Right lobe of liver (tissue), 6 donors: ENCODE results near the gene LMO7. TPM values are rescaled to one million over a fixed set of nuclear protein-coding genes. Genes with fewer than 3 reads are reported as not detected.
"Not testable (repeated sequence)": the region's sequence is repeated elsewhere in the genome, so short reads cannot be mapped to it uniquely, and the experiment has no call there.

Experiments
- ATAC-seq, 4 donors: fragments of 200-7000 bp; cut with Tn5 transposase; one replicate each; pipeline ENCODE4 v1.9.1; 2020; ENCODE audit warnings: mild to moderate bottlenecking in 4 of 4, moderate library complexity in 4 of 4
- DNase-seq, 3 donors: peaks; one replicate each; pipeline ENCODE4 v3.0.0-alpha.2; 2020
- H3K27ac ChIP-seq, 3 donors: fragments of 200-600 bp; one replicate each; pipeline ENCODE4 v1.8.0; 2022
- H3K27me3 ChIP-seq, 2 donors: fragments of 200-600 bp; one replicate each; pipeline ENCODE4 v1.8.0; 2022
- H3K36me3 ChIP-seq, 4 donors: fragments of 200-600 bp; sonication (generic) in 1 of 4; one replicate each; pipeline versions ENCODE4 v1.5.1 to v1.8.0; 2017 to 2022; ENCODE audit warnings: control low read depth in 1 of 4
- H3K4me1 ChIP-seq, 4 donors: fragments of 200-600 bp; sonication (generic) in 1 of 4; one replicate each; pipeline versions ENCODE4 v1.5.1 to v1.8.0; 2017 to 2022; ENCODE audit warnings: control low read depth in 1 of 4
- H3K4me3 ChIP-seq, 3 donors: fragments of 200-600 bp; one replicate each; pipeline ENCODE4 v1.8.0; 2022
- H3K9me3 ChIP-seq, 4 donors: fragments of 200-600 bp; sonication (generic) in 1 of 4; one replicate each; pipeline versions ENCODE4 v1.5.1 to v1.8.0; 2017 to 2022; ENCODE audit warnings: control low read depth in 1 of 4
- CTCF ChIP-seq, 4 donors: fragments of 200-600 bp in 3 of 4; fragments of 450-650 bp in 1 of 4; IDR thresholded peaks; one replicate each; pipeline versions ENCODE4 v1.5.1 to v1.8.0; 2016 to 2022; ENCODE audit warnings: antibody characterized with exemption in 4 of 4, mild to moderate bottlenecking in 2 of 4
- POLR2A ChIP-seq: fragments of 450-650 bp; IDR thresholded peaks from one replicate; pipeline ENCODE4 v1.6.1; 2017; ENCODE audit warnings: antibody characterized with exemption, mild to moderate bottlenecking
- WGBS: methylation state at CpG from one replicate; pipeline ENCODE4 v1.1.6; 2018; ENCODE audit warnings: low coverage, low lambda C conversion rate; ENCODE audit not compliant: insufficient coverage; ENCODE audit errors: missing lambda C conversion rate; 5-methylcytosine and 5-hydroxymethylcytosine counted together
- intact Hi-C, 2 donors: fragments of 100-400 bp; cut with DNase I; formaldehyde crosslinking; loops; one replicate each; pipeline versions ENCODE4 v1.11.2 to v1.14.1; 2022
- total RNA-seq, 6 experiments: library from RNA; depleted of rRNA in 2 of 6; stranded (reverse); fragments of >200 nt in 2 of 6; fragmentation: NEBNext Ultra II Directional in 3 of 6; extraction: Animal tissue kit (Norgen Biotek cat#: 25700) in 3 of 6; gene quantifications; one replicate each; pipeline versions ENCODE4 v1.1.0 to v1.2.4, GENCODE V29; 2016 to 2023
- donor health status: DM: no; HTN: yes; CAD: no.
- donor health status: DM: no; HTN: no; CAD: no.
- donor health status: DM: no; HTN: no; CAD: no.
- donor health status: DM: no; HTN: yes; CAD: no.
- donor health status: DM: no; HTN: yes; CAD: no.

Gene LMO7
- total RNA-seq, 6 experiments from 2014 or later, result 42.3 to 60.2 (median 51.1) TPM

GRCh38 chr13:75699062-75699461 is 62.9 kb downstream of the LMO7 start:
- H3K4me1 ChIP-seq, result no peaks in the 10 kb centered on the region
- TF ChIP-seq POLR2A, result no peak
- no peak for TF ChIP-seq CTCF (IDR thresholded peaks at IDR 0.05)
- no peaks in the 10 kb centered on the region for H3K9me3 ChIP-seq
- intact Hi-C loops, result loop anchor here in 1 of 2 donors (10.0 kb wide), 1 partner anchor 166 kb away; no protein-coding TSS in a partner anchor
- H3K4me3 ChIP-seq, result no peak overlapping the region
- H3K27me3 ChIP-seq, result no peaks in the 10 kb centered on the region
- no peak overlapping the region for H3K27ac ChIP-seq
- WGBS, result 80% methylated on average over 1 of the region's 1 CpG
- no peak for ATAC-seq
- no peaks in the 10 kb centered on the region for H3K36me3 ChIP-seq
- DNase-seq, result no peak

DNA sequence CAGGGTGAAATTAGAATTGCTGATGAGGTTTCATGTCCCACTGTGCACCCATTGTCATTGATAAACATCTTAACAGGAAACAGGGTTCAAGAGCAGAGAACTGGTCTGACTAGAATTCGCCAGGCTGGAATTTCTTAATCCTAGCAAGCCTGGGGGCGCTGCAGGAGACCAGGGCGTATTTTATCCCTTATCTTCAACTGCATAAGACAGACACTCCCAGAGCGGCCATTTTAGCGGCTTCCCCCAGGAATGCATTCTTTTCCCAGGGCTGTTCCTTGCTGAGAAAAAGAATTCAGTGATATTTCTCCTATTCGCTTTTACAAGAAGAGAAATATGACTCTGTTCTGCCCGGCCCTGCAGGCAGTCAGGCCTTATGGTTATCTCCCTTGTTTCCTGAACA is 63.6 kb downstream of the LMO7 start:
- H3K9me3 ChIP-seq, ATAC-seq, DNase-seq, H3K4me1 ChIP-seq, H3K36me3 ChIP-seq, H3K27me3 ChIP-seq, H3K4me3 ChIP-seq, H3K27ac ChIP-seq: not testable (repeated sequence)
- WGBS, result 75% methylated on average over 1 of the region's 7 CpGs
- intact Hi-C loops, result loop anchor here in 1 of 2 donors (10.0 kb wide), 1 partner anchor 165 kb away; no protein-coding TSS in a partner anchor

GRCh38 chr13:75700552-75700951 is 64.4 kb downstream of the LMO7 start:
- H3K36me3 ChIP-seq, result no peaks in the 10 kb centered on the region
- H3K27me3 ChIP-seq, result no peaks in the 10 kb centered on the region
- intact Hi-C loops, result no loop called here
- no peak for ATAC-seq
- H3K4me3 ChIP-seq, result no peak overlapping the region
- H3K4me1 ChIP-seq, result no peaks in the 10 kb centered on the region
- no peak overlapping the region for H3K27ac ChIP-seq
- no peak for DNase-seq
- WGBS, result 86% methylated on average over 2 of the region's 2 CpGs
- TF ChIP-seq CTCF (IDR thresholded peaks at IDR 0.05), result no peak
- TF ChIP-seq POLR2A, result no peak
- H3K9me3 ChIP-seq, result no peaks in the 10 kb centered on the region

DNA sequence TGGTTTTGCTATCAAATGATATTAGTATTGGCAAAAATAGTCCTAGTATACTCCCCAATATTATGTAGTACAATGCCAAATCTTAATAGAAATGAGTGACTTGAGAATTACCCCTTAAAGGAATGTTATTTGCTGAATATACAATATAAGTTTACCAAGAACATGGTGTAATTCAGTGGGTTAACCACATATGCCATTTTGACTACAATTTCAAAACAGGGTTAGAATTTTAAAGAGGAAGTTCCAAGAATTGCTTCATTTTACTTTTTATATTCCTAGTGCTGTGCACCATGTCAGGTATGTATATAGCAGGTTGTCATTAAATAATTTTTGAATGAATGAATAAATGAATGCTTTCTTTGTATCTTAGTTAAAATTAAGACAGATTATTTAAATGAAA is 66.3 kb downstream of the LMO7 start:
- ATAC-seq, result no peak
- Histone ChIP-seq H3K4me1 (no peaks in the 10 kb centered on the region), H3K4me3 (no peak overlapping the region), H3K27me3 (no peaks in the 10 kb centered on the region), H3K9me3 (no peaks in the 10 kb centered on the region), H3K36me3 (no peaks in the 10 kb centered on the region), H3K27ac (no peak overlapping the region)
- no peak for DNase-seq
- intact Hi-C loops, result no loop called here
- no peak for TF ChIP-seq POLR2A
- TF ChIP-seq CTCF (IDR thresholded peaks at IDR 0.05), result no peak

- intact Hi-C loops, result no loop called here
- Histone ChIP-seq H3K4me1 (peaks cover 0 to 2% (median 0%) of the 10 kb centered on the region in 4 donors), H3K4me3 (no peak overlapping the region), H3K27ac (no peak overlapping the region), H3K36me3 (no peaks in the 10 kb centered on the region), H3K9me3 (no peaks in the 10 kb centered on the region), H3K27me3 (no peaks in the 10 kb centered on the region)
- no peak for ATAC-seq
- TF ChIP-seq CTCF (IDR thresholded peaks at IDR 0.05) (no peak), POLR2A (no peak)
- no peak for DNase-seq
- WGBS, result 93% methylated on average over 2 of the region's 2 CpGs
These were observed 67.6 kb downstream of the LMO7 start for GRCh38 chr13:75703769-75704168.
